Erythroblast (primary cell): Measurements from ENCODE around the gene SMURF2.
A peak's percentile ranks its signal among the peaks of the same experiment; 100 is the strongest.

Experiments used
- DNase-seq, 2 experiments: peaks; one replicate each; lab custom pipeline; 2025; lab: John Stamatoyannopoulos, UW
- GATA1 ChIP-seq: IDR thresholded peaks from 2 replicates; pipeline ENCODE4 v1.6.1; 2011; ENCODE audit warnings: low read depth, mild to moderate bottlenecking, control low read depth, low read length, moderate library complexity
- POLR2A ChIP-seq: IDR thresholded peaks from 2 replicates; pipeline ENCODE4 v1.6.1; 2011; ENCODE audit warnings: mild to moderate bottlenecking, low read length

The SMURF2 gene

GRCh38 chr17:64506576-64507412 lies 155.3 kb downstream of the SMURF2 start, which contains the start of gene CEP95:
Gene CEP95 (plus strand): TSS chr17:64506977. CDS start chr17:64507098, 121 bp downstream.
- peak; percentile 99 for DNase-seq
- no peak for TF ChIP-seq GATA1
- TF ChIP-seq POLR2A: peak; percentile 88

- TF ChIP-seq POLR2A: peak; percentile 97
- no peak for TF ChIP-seq GATA1
- peak; percentile 99 for DNase-seq
Observed at GRCh38 chr17:64506201-64506575, 155.9 kb downstream of the SMURF2 start, which contains the start of gene DDX5. Gene DDX5 (minus strand): TSS chr17:64506289. CDS start chr17:64506119, 170 bp downstream.

GRCh38 chr17:64505340-64506200 lies 156.5 kb downstream of the SMURF2 start:
- TF ChIP-seq GATA1: no peak
- TF ChIP-seq POLR2A: peak; percentile 20
- peak; percentile 89 to 95 for DNase-seq

GRCh38 chr17:64504769-64505339 lies 157.3 kb downstream of the SMURF2 start:
- DNase-seq: peak; percentile 89 to 93
- TF ChIP-seq GATA1: no peak
- peak; percentile 40 for TF ChIP-seq POLR2A

GRCh38 chr17:64503821-64504768 lies 158.0 kb downstream of the SMURF2 start:
- TF ChIP-seq POLR2A: no peak
- no peak for TF ChIP-seq GATA1
- DNase-seq: peak in 1 of 2 experiments; percentile 69

- TF ChIP-seq GATA1 (no peak), POLR2A (no peak)
- no peak for DNase-seq
Observed at GRCh38 chr17:64503341-64503740, 158.8 kb downstream of the SMURF2 start.

GRCh38 chr17:64502809-64503208 lies 159.3 kb downstream of the SMURF2 start:
- no peak for DNase-seq
- TF ChIP-seq GATA1 (no peak), POLR2A (peak; percentile 20)

- DNase-seq: no peak
- no peak for TF ChIP-seq GATA1
- TF ChIP-seq POLR2A: no peak
Observed at GRCh38 chr17:64502021-64502420, 160.1 kb downstream of the SMURF2 start.

- TF ChIP-seq GATA1 (no peak), POLR2A (no peak)
- DNase-seq: no peak
Observed at GRCh38 chr17:64500862-64501765, 161.0 kb downstream of the SMURF2 start.

- DNase-seq: no peak
- no peak for TF ChIP-seq GATA1
- no peak for TF ChIP-seq POLR2A
Observed at GRCh38 chr17:64500487-64500859, 161.6 kb downstream of the SMURF2 start.

- DNase-seq: no peak
- TF ChIP-seq GATA1: no peak
- no peak for TF ChIP-seq POLR2A
Observed at GRCh38 chr17:64499805-64500486, 162.2 kb downstream of the SMURF2 start.
